ENCODE results near the gene EXOSC2.

The EXOSC2 gene

DNA sequence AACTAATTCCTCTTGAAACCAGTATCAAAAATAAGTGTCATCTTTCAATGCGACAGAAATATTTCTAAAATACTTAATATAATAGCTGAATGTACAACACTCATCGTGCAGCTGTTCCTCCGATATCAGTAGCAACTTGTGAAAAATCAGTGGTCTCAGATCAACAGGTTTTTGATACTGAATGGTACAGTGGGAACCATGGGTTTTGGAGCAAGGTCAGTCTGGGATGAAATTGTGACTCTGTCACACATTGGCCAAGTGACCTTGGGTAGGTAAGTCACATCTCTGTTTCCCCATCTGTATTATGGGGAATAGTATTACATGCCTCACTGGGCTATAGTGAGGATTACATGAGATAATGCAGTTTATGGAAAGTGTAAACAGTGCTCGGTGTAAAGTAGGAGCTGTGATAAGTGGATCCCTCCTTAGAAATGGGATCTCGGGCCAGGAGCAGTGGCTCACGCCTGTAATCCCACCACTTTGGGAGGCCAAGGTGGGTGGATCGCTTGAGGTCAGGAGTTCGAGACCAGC is 17.3 kb downstream of the EXOSC2 start:
- no peaks in the 10 kb centered on the region for H3K9me3 ChIP-seq (ENCODE audit: insufficient read depth, low read length)
- no peak overlapping the region for H3K4me3 ChIP-seq (ENCODE audit: insufficient read length, low read depth)
- DNase-seq (ENCODE audit: low read depth, low spot score): no peak
- H3K36me3 ChIP-seq (ENCODE audit: insufficient read depth, insufficient read length, low read length): peaks cover 14% of the 10 kb centered on the region
- no peaks in the 10 kb centered on the region for H3K4me1 ChIP-seq (ENCODE audit: insufficient read depth, insufficient read length)
- TF ChIP-seq YY1 (IDR thresholded peaks at IDR 0.05; ENCODE audit: insufficient read depth, insufficient read length) (no peak), ZNF274 (IDR thresholded peaks at IDR 0.05; ENCODE audit: low read depth, low read length) (no peak), SUZ12 (IDR thresholded peaks at IDR 0.05; ENCODE audit: extremely low read depth, insufficient read depth, insufficient read length) (no peak)
- no peak overlapping the region for H3K9ac ChIP-seq (ENCODE audit: insufficient read length, low read depth)
- no peaks in the 10 kb centered on the region for H3K27me3 ChIP-seq (ENCODE audit: insufficient read depth, insufficient read length)

DNA sequence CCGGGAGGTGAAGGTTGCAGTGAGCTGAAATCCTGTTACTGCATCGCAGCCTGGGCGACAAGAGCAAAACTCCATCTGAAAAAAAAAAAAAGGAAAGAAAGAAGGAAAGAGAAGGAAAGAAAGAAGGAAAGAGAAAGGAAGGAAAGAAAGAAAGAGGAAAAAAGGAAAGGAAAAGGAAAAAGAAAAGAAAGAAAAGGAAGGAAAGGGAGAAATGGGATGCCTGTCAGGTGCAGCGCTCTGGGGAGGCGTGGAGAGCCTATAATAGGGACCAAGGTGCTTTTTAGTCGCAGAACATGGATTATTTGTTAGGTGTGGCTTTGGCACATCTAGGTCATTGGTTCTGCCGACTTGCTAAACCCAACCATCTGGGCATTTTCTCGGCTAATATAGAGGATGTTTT is 17.9 kb downstream of the EXOSC2 start:
- TF ChIP-seq SUZ12 (IDR thresholded peaks at IDR 0.05; ENCODE audit: extremely low read depth, insufficient read depth, insufficient read length): no peak
- TF ChIP-seq YY1 (IDR thresholded peaks at IDR 0.05; ENCODE audit: insufficient read depth, insufficient read length): no peak
- TF ChIP-seq ZNF274 (IDR thresholded peaks at IDR 0.05; ENCODE audit: low read depth, low read length): no peak
- no peak overlapping the region for H3K9ac ChIP-seq (ENCODE audit: insufficient read length, low read depth)
- DNase-seq (ENCODE audit: low read depth, low spot score): no peak
- no peaks in the 10 kb centered on the region for H3K9me3 ChIP-seq (ENCODE audit: insufficient read depth, low read length)
- H3K4me3 ChIP-seq (ENCODE audit: insufficient read length, low read depth): no peak overlapping the region
- peaks cover 9% of the 10 kb centered on the region for H3K36me3 ChIP-seq (ENCODE audit: insufficient read depth, insufficient read length, low read length)
- no peaks in the 10 kb centered on the region for H3K4me1 ChIP-seq (ENCODE audit: insufficient read depth, insufficient read length)
- no peaks in the 10 kb centered on the region for H3K27me3 ChIP-seq (ENCODE audit: insufficient read depth, insufficient read length)

DNA sequence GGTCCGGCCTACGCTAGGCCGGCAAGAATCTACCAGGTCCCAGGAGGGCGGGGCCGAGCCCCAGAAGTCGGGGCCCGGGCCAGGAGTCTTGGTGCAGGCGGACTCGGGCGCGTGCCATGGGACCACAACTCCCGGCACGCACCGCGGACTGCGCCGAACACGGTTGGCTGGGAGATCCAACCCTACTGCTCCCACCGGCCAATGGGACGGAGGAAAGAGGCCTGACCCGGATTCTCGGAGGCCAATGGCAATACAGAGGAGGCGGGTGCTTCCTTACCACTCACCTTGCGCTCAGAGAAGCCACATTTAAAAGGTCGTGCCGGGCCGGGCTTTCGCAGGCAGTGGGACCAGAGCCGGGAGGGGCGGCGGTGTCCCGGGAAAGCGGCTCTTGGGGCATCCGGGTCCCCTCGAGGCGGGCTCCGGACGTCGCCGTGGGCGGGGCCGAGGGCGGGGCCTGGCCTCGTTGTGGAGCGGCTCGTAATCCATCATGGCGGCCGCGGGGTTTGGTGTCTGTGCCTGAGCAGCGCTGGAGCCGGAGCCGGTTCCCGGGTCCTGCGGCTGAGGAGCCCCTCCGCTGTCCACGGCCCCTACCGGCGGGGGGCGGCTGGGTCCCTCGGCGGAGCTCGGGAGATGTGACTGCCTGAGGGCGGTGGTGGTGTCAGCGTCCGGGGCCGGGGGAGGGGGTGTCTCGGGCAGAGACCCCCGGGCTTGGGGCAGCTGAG is 19.1 kb downstream of the EXOSC2 start:
- Histone ChIP-seq H3K36me3 (ENCODE audit: insufficient read depth, insufficient read length, low read length) (peaks cover 6% of the 10 kb centered on the region), H3K27me3 (ENCODE audit: insufficient read depth, insufficient read length) (no peaks in the 10 kb centered on the region), H3K4me3 (ENCODE audit: insufficient read length, low read depth) (peak overlapping the region; percentile 86), H3K4me1 (ENCODE audit: insufficient read depth, insufficient read length) (no peaks in the 10 kb centered on the region), H3K9ac (ENCODE audit: insufficient read length, low read depth) (peak overlapping the region; percentile 94), H3K9me3 (ENCODE audit: insufficient read depth, low read length) (no peaks in the 10 kb centered on the region)
- peak; percentile 98 for DNase-seq (ENCODE audit: low read depth, low spot score)
- TF ChIP-seq SUZ12 (IDR thresholded peaks at IDR 0.05; ENCODE audit: extremely low read depth, insufficient read depth, insufficient read length) (no peak), YY1 (IDR thresholded peaks at IDR 0.05; ENCODE audit: insufficient read depth, insufficient read length) (peak; percentile 69)

DNA sequence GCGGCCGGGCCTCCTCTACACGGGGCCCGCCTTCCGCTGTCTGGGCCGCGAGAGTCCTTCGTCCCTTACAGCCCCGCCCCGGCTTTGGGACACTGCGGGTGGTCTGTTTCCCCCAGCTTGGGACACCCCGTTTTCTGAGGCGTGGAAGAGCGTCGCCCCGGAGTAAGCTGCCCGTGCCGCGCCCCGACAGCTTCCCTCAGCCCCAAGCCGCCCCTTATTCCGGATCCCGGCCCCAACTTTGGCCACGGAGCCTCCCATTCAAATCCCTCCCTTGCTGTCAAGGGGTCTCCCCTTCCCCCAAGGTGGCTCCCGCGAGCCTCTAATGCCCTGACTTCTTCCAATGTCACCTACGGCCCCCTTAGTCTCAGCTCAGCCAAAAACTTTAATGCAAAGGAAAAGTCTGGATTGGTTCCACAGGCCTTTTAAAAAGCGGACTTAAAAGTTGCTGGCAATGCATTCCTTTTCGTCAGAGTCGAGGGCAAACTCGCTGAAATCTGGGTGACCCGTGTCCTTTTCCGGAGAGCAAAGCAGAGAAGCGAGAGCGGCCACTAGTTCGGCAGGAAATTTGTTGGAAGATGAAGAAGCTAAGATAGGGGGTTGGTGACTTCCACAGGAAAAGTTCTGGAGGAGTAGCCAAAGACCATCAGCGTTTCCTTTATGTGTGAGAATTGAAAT is 19.8 kb downstream of the EXOSC2 start:
- H3K4me3 ChIP-seq (ENCODE audit: insufficient read length, low read depth): peak overlapping the region; percentile 86
- no peaks in the 10 kb centered on the region for H3K9me3 ChIP-seq (ENCODE audit: insufficient read depth, low read length)
- H3K27me3 ChIP-seq (ENCODE audit: insufficient read depth, insufficient read length): no peaks in the 10 kb centered on the region
- no peaks in the 10 kb centered on the region for H3K4me1 ChIP-seq (ENCODE audit: insufficient read depth, insufficient read length)
- TF ChIP-seq YY1 (IDR thresholded peaks at IDR 0.05; ENCODE audit: insufficient read depth, insufficient read length) (no peak), ZNF274 (IDR thresholded peaks at IDR 0.05; ENCODE audit: low read depth, low read length) (no peak), SUZ12 (IDR thresholded peaks at IDR 0.05; ENCODE audit: extremely low read depth, insufficient read depth, insufficient read length) (no peak)
- no peak for DNase-seq (ENCODE audit: low read depth, low spot score)
- H3K36me3 ChIP-seq (ENCODE audit: insufficient read depth, insufficient read length, low read length): no peaks in the 10 kb centered on the region
- peak overlapping the region; percentile 94 for H3K9ac ChIP-seq (ENCODE audit: insufficient read length, low read depth)

DNA sequence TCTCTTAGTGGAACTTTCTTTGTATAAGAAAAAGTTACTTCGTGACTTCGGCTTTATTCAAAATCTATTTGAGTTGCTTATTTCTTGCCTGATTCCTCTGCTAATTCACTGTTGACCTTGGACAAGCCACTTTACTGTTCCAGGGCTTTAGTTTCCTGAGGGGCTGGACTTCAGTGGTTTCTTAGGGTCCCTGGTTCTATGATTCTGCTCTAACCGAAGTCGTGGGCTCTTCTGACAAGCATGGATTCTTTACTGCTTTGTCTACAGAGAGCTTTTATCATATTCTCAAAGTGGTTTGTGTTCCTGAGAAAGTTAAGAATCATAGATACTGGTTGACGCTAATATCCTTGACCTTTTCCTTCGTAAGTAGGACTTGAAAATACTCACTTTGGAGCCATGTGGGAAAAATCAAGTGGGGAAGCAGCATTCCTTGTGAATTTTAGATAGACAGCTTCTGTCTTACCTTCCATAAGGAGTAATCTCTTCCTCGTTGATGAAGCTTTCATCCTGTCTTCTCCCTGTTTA is 21.1 kb downstream of the EXOSC2 start:
- TF ChIP-seq ZNF274 (IDR thresholded peaks at IDR 0.05; ENCODE audit: low read depth, low read length): no peak
- no peak for TF ChIP-seq YY1 (IDR thresholded peaks at IDR 0.05; ENCODE audit: insufficient read depth, insufficient read length)
- TF ChIP-seq SUZ12 (IDR thresholded peaks at IDR 0.05; ENCODE audit: extremely low read depth, insufficient read depth, insufficient read length): no peak
- DNase-seq (ENCODE audit: low read depth, low spot score): no peak
- Histone ChIP-seq H3K36me3 (ENCODE audit: insufficient read depth, insufficient read length, low read length) (no peaks in the 10 kb centered on the region), H3K9me3 (ENCODE audit: insufficient read depth, low read length) (no peaks in the 10 kb centered on the region), H3K27me3 (ENCODE audit: insufficient read depth, insufficient read length) (no peaks in the 10 kb centered on the region), H3K9ac (ENCODE audit: insufficient read length, low read depth) (peak overlapping the region; percentile 94), H3K4me3 (ENCODE audit: insufficient read length, low read depth) (peak overlapping the region; percentile 86), H3K4me1 (ENCODE audit: insufficient read depth, insufficient read length) (no peaks in the 10 kb centered on the region)

DNA sequence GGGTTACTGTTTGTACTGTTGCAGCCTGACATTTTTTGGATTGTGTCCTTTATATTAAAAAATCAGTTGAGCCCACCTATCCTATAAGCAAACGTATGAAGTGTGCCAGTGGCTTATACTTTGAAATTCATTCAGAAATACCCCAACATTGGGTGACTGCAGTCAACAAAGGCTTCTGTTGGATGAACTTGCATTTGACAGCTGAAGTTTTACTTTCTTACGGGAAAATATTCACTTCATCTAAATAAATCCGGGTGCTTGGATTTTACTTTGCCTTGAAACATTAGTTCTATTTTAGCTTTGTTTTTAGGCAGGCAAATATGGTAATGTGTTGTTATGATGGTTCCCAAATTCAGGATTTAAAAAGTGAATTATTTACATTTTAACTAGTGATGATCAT is 21.7 kb downstream of the EXOSC2 start:
- Histone ChIP-seq H3K27me3 (ENCODE audit: insufficient read depth, insufficient read length) (no peaks in the 10 kb centered on the region), H3K36me3 (ENCODE audit: insufficient read depth, insufficient read length, low read length) (no peaks in the 10 kb centered on the region), H3K9me3 (ENCODE audit: insufficient read depth, low read length) (no peaks in the 10 kb centered on the region), H3K4me1 (ENCODE audit: insufficient read depth, insufficient read length) (no peaks in the 10 kb centered on the region), H3K9ac (ENCODE audit: insufficient read length, low read depth) (no peak overlapping the region), H3K4me3 (ENCODE audit: insufficient read length, low read depth) (peak overlapping the region; percentile 86)
- no peak for DNase-seq (ENCODE audit: low read depth, low spot score)
- TF ChIP-seq ZNF274 (IDR thresholded peaks at IDR 0.05; ENCODE audit: low read depth, low read length) (no peak), YY1 (IDR thresholded peaks at IDR 0.05; ENCODE audit: insufficient read depth, insufficient read length) (no peak), SUZ12 (IDR thresholded peaks at IDR 0.05; ENCODE audit: extremely low read depth, insufficient read depth, insufficient read length) (no peak)

DNA sequence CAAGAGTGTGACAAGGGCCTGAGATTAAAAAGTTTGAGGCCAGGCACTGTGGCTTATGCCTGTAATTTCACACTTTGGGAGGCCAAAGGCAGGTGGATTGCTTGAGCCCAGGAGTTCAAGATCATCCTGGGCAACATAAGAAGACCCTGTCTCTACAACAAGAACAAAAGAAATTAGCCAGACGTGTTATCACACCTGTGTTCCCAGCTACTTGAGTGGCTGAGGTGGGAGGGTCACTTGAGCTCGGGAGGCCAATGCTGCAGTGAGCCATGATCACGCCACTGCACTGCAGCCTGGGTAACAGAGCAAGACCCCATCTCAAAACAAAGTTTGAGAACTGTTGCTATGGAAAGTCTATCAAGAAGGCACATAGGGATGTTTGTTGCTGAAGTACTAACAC is 25.0 kb downstream of the EXOSC2 start:
- Histone ChIP-seq H3K9ac (ENCODE audit: insufficient read length, low read depth) (no peak overlapping the region), H3K9me3 (ENCODE audit: insufficient read depth, low read length) (no peaks in the 10 kb centered on the region)
- no peak for DNase-seq (ENCODE audit: low read depth, low spot score)

More for the DNA sequence above, 25.0 kb downstream of the EXOSC2 start:
- no peaks in the 10 kb centered on the region for H3K4me1 ChIP-seq (ENCODE audit: insufficient read depth, insufficient read length)
- no peaks in the 10 kb centered on the region for H3K36me3 ChIP-seq (ENCODE audit: insufficient read depth, insufficient read length, low read length)
- H3K4me3 ChIP-seq (ENCODE audit: insufficient read length, low read depth): no peak overlapping the region
- H3K27me3 ChIP-seq (ENCODE audit: insufficient read depth, insufficient read length): no peaks in the 10 kb centered on the region
- no peak for TF ChIP-seq SUZ12 (IDR thresholded peaks at IDR 0.05; ENCODE audit: extremely low read depth, insufficient read depth, insufficient read length)
- no peak for TF ChIP-seq YY1 (IDR thresholded peaks at IDR 0.05; ENCODE audit: insufficient read depth, insufficient read length)
- no peak for TF ChIP-seq ZNF274 (IDR thresholded peaks at IDR 0.05; ENCODE audit: low read depth, low read length)

Measured in NT2/D1 (cell line).